SK-N-SH (cell line): Measurements from ENCODE around the gene RPP25. TPM values are rescaled to one million over a fixed set of nuclear protein-coding genes. Genes with fewer than 3 reads are reported as not detected.

ENCODE experiments used
- CTCF ChIA-PET: fragments of 300-600, 350-600 bp; formaldehyde crosslinking; extraction: SDS; loops from one replicate; lab custom pipeline; 2021; lab: Yijun Ruan, JAX
- POLR2A ChIA-PET: fragments of 350-600 bp; sonication (Branson Sonifier 250); formaldehyde crosslinking; extraction: SDS; loops from one replicate; lab custom pipeline; 2020; ENCODE audit warnings: antibody characterized with exemption, inconsistent platforms; lab: Yijun Ruan, JAX
- DNase-seq: peaks from one replicate; pipeline ENCODE4 v3.0.0; 2012
- H2AFZ ChIP-seq: fragments of 200-600 bp; sonication (generic); 2 replicates; pipeline ENCODE4 v1.8.1; 2016; ENCODE audit warnings: antibody characterized with exemption, mild to moderate bottlenecking, low read depth
- H3F3A ChIP-seq: fragments of 200-600 bp; sonication (generic); replicated peaks from 2 replicates; pipeline ENCODE3; 2016; ENCODE audit warnings: antibody characterized with exemption, mild to moderate bottlenecking; ENCODE audit not compliant: insufficient read depth
- H3K27ac ChIP-seq, 2 experiments: fragments of 200-500 bp in 1 of 2; fragments of 200-600 bp in 1 of 2; sonication (Bioruptor generic) in 1 of 2; sonication (generic), shearing (Covaris generic) in 1 of 2; 2 replicates each; pipeline versions ENCODE4 v1.5.1 to v1.6.1; 2014 to 2016; ENCODE audit warnings: low read depth in 2 of 2, inconsistent platforms in 1 of 2, low read length in 1 of 2, mild to moderate bottlenecking in 1 of 2, mixed read lengths in 1 of 2
- H3K27me3 ChIP-seq: fragments of 200-600 bp; sonication (generic), shearing (Covaris generic); 2 replicates; pipeline ENCODE4 v1.6.1; 2016; ENCODE audit warnings: mixed run types; ENCODE audit not compliant: insufficient read depth
- H3K36me3 ChIP-seq, 2 experiments: fragments of 200-500 bp in 1 of 2; fragments of 200-600 bp in 1 of 2; sonication (Bioruptor generic) in 1 of 2; sonication (generic) in 1 of 2; replicated peaks in 1 of 2; 2 replicates each; pipeline versions ENCODE3 to v1.5.1; 2014 to 2016; ENCODE audit warnings: low read length in 1 of 2, mild to moderate bottlenecking in 1 of 2; ENCODE audit not compliant: insufficient read depth in 2 of 2, control insufficient read depth in 1 of 2
- H3K4me1 ChIP-seq, 2 experiments: fragments of 200-500 bp in 1 of 2; fragments of 200-600 bp in 1 of 2; sonication (Bioruptor generic) in 1 of 2; sonication (generic), shearing (Covaris generic) in 1 of 2; 2 replicates each; pipeline versions ENCODE4 v1.5.1 to v1.6.1; 2014 to 2016; ENCODE audit warnings: low read depth in 1 of 2, low read length in 1 of 2, mixed run types in 1 of 2; ENCODE audit not compliant: insufficient read depth in 2 of 2, control insufficient read depth in 1 of 2
- H3K4me2 ChIP-seq: fragments of 200-600 bp; sonication (generic), shearing (Covaris generic); 2 replicates; pipeline ENCODE4 v1.6.1; 2017; ENCODE audit warnings: mixed run types
- H3K4me3 ChIP-seq, 2 experiments: fragments of 200-500 bp in 1 of 2; fragments of 200-600 bp in 1 of 2; sonication (Bioruptor generic) in 1 of 2; sonication (generic), shearing (Covaris generic) in 1 of 2; 2 replicates each; pipeline versions ENCODE4 v1.5.1 to v1.8.1; 2014 to 2016; ENCODE audit warnings: low read depth in 2 of 2, inconsistent platforms in 1 of 2, low read length in 1 of 2, mild to moderate bottlenecking in 1 of 2, mixed read lengths in 1 of 2, moderate library complexity in 1 of 2
- H3K79me2 ChIP-seq: fragments of 200-600 bp; sonication (generic); 2 replicates; pipeline ENCODE4 v1.8.1; 2017; ENCODE audit warnings: mild to moderate bottlenecking; ENCODE audit not compliant: insufficient read depth
- H3K9ac ChIP-seq: fragments of 200-600 bp; sonication (generic); 2 replicates; pipeline ENCODE4 v1.6.1; 2017; ENCODE audit warnings: mixed run types
- H3K9me2 ChIP-seq: fragments of 200-600 bp; sonication (generic); 2 replicates; pipeline ENCODE4 v1.6.1; 2017; ENCODE audit warnings: mixed run types
- H3K9me3 ChIP-seq: fragments of 200-600 bp; sonication (generic); 2 replicates; pipeline ENCODE4 v1.6.1; 2017; ENCODE audit warnings: mixed run types, mild to moderate bottlenecking, moderate library complexity
- H4K20me1 ChIP-seq: fragments of 200-600 bp; sonication (generic); 2 replicates; pipeline ENCODE4 v1.6.1; 2017; ENCODE audit warnings: mild to moderate bottlenecking, mixed run types; ENCODE audit not compliant: insufficient read depth
- CHD2 ChIP-seq: fragments of 150-350 bp; IDR thresholded peaks from 2 replicates; pipeline ENCODE4 v1.6.1; 2018; ENCODE audit warnings: low read length; ENCODE audit not compliant: partially characterized antibody
- CTCF ChIP-seq: fragments of 200-600 bp; sonication (generic); IDR thresholded peaks from 2 replicates; pipeline ENCODE4 v1.6.1; 2017; ENCODE audit warnings: antibody characterized with exemption, mild to moderate bottlenecking, moderate library complexity
- ELF1 ChIP-seq: IDR thresholded peaks from 2 replicates; pipeline ENCODE4 v1.4.0; 2012
- EZH2phosphoT487 ChIP-seq: fragments of 200-600 bp; sonication (generic); IDR thresholded peaks from 2 replicates; pipeline ENCODE4 v1.6.1; 2017; ENCODE audit warnings: low read depth, mixed run types, mild to moderate bottlenecking, antibody characterized with exemption, moderate library complexity, borderline replicate concordance
- FOSL2 ChIP-seq: IDR thresholded peaks from 2 replicates; pipeline ENCODE4 v1.4.0; 2012; ENCODE audit warnings: low read depth, mild to moderate bottlenecking, moderate library complexity, borderline replicate concordance
- FOXJ3 ChIP-seq: sonication (generic); formaldehyde crosslinking; IDR thresholded peaks from 2 replicates; pipeline ENCODE4 v1.5.1; 2020; ENCODE audit warnings: mild to moderate bottlenecking, missing genetic modification reagents
- FOXM1 ChIP-seq: IDR thresholded peaks from 2 replicates; pipeline ENCODE4 v1.4.0; 2012; ENCODE audit warnings: low read depth, mild to moderate bottlenecking
- GATA2 ChIP-seq: sonication (generic); formaldehyde crosslinking; IDR thresholded peaks from 2 replicates; pipeline ENCODE4 v1.5.0; 2020; ENCODE audit warnings: mild to moderate bottlenecking, missing genetic modification reagents
- JUND ChIP-seq: IDR thresholded peaks from 2 replicates; pipeline ENCODE4 v1.4.0; 2012
- MAX ChIP-seq: IDR thresholded peaks from 2 replicates; pipeline ENCODE4 v1.4.0; 2012; ENCODE audit warnings: low read depth
- MXI1 ChIP-seq: IDR thresholded peaks from 2 replicates; pipeline ENCODE4 v1.6.1; 2012; ENCODE audit warnings: mild to moderate bottlenecking, low read depth, low read length, improper control_type of control experiment
- NFIC ChIP-seq: IDR thresholded peaks from 2 replicates; pipeline ENCODE4 v1.4.0; 2012; ENCODE audit warnings: borderline replicate concordance
- POLR2AphosphoS5 ChIP-seq: IDR thresholded peaks from 2 replicates; pipeline ENCODE4 v1.6.1; 2012; ENCODE audit warnings: low read depth, low read length
- RAD21 ChIP-seq: IDR thresholded peaks from 2 replicates; pipeline ENCODE4 v1.6.1; 2012; ENCODE audit warnings: mild to moderate bottlenecking, low read length
- RCOR1 ChIP-seq: fragments of 150-350 bp; IDR thresholded peaks from 2 replicates; pipeline ENCODE4 v1.6.1; 2017; ENCODE audit warnings: antibody characterized with exemption, low read length
- RFX5 ChIP-seq: IDR thresholded peaks from 2 replicates; pipeline ENCODE4 v1.6.1; 2012; ENCODE audit warnings: mild to moderate bottlenecking, improper control_type of control experiment, low read length
- RXRA ChIP-seq: IDR thresholded peaks from 2 replicates; pipeline ENCODE4 v1.4.0; 2012; ENCODE audit warnings: low read depth, mild to moderate bottlenecking, borderline replicate concordance
- SMC3 ChIP-seq: IDR thresholded peaks from 2 replicates; pipeline ENCODE4 v1.6.1; 2012; ENCODE audit warnings: low read depth, low read length, improper control_type of control experiment
- TAF1 ChIP-seq: IDR thresholded peaks from 2 replicates; pipeline ENCODE4 v1.6.1; 2012; ENCODE audit warnings: low read depth, mild to moderate bottlenecking, low read length, moderate library complexity, borderline replicate concordance
- TEAD4 ChIP-seq: IDR thresholded peaks from 2 replicates; pipeline ENCODE4 v1.4.0; 2012; ENCODE audit warnings: mild to moderate bottlenecking, borderline replicate concordance; ENCODE audit not compliant: insufficient read depth
- USF2 ChIP-seq: fragments of 150-350 bp; IDR thresholded peaks from 2 replicates; pipeline ENCODE4 v1.6.1; 2017; ENCODE audit warnings: antibody characterized with exemption, low read length, low read depth, borderline replicate concordance
- YY1 ChIP-seq: IDR thresholded peaks from 2 replicates; pipeline ENCODE4 v1.4.0; 2012; ENCODE audit warnings: low read depth, mild to moderate bottlenecking
- WGBS: methylation state at CpG from one replicate; pipeline ENCODE4 v1.1.6; 2017; ENCODE audit warnings: low lambda C conversion rate; 5-methylcytosine and 5-hydroxymethylcytosine counted together
- polyA plus RNA-seq, 3 experiments: library from polyadenylated mRNA; depleted of rRNA; stranded (reverse); fragments of >200 nt; gene quantifications; 2 replicates each; pipeline ENCODE4 v1.2.3, GENCODE V29; 2012

RPP25 gene
- polyA plus RNA-seq, 1 of the 3 experiments (the other 2 are of a cell fraction), result 1.7 TPM

- H3K9me3 ChIP-seq, result no peaks in the 10 kb centered on the region
- H3K4me2 ChIP-seq, result no peak overlapping the region
- peaks cover 4% of the 10 kb centered on the region for H3F3A ChIP-seq
- no peaks in the 10 kb centered on the region for H3K79me2 ChIP-seq
- no peak for DNase-seq
- no peak overlapping the region for H3K9ac ChIP-seq
- ChIA-PET POLR2A (interaction anchor here (1.2 to 2.0 kb wide), 3 partner anchors 29 to 88 kb away, joined by 4 to 15 read pairs (median 11); partner anchors contain the start of genes FAM219B and PPCDC), CTCF (interaction anchor here (1.0 to 3.9 kb wide), 9 partner anchors 29 to 226 kb away, joined by 3 to 21 read pairs (median 9); partner anchors contain the start of genes PPCDC, RPP25 and ULK3)
- H3K36me3 ChIP-seq, result no peaks in the 10 kb centered on the region
- no peaks in the 10 kb centered on the region for H4K20me1 ChIP-seq
- H3K9me2 ChIP-seq, result no peaks in the 10 kb centered on the region
- 29% methylated on average over 2 of the region's 2 CpGs for WGBS
- H3K4me1 ChIP-seq, result peaks cover 0 to 17% of the 10 kb centered on the region in 2 experiments; a peak in 1 of 4 replicates
- H2AFZ ChIP-seq, result no peak overlapping the region
- TF ChIP-seq RFX5 (no peak), TAF1 (no peak), SMC3 (no peak), ELF1 (no peak), JUND (no peak), GATA2 (no peak), FOXJ3 (CRISPR knock-in tag) (no peak), RAD21 (no peak), TEAD4 (no peak), EZH2phosphoT487 (no peak), NFIC (no peak), RXRA (no peak), CTCF (no peak), FOSL2 (no peak), YY1 (no peak), RCOR1 (no peak), CHD2 (no peak), MXI1 (no peak), POLR2AphosphoS5 (no peak)
- H3K27me3 ChIP-seq, result no peaks in the 10 kb centered on the region
- no peak overlapping the region for H3K4me3 ChIP-seq
- no peak overlapping the region for H3K27ac ChIP-seq
Measured at GRCh38 chr15:74994236-74994635, 37.7 kb upstream of the RPP25 start.

GRCh38 chr15:74992619-74993018 is 36.0 kb upstream of the RPP25 start:
- 38% methylated on average over 1 of the region's 1 CpG for WGBS
- no peaks in the 10 kb centered on the region for H4K20me1 ChIP-seq
- H3K27me3 ChIP-seq, result no peaks in the 10 kb centered on the region
- POLR2A ChIA-PET, result no interaction called here
- H3K4me3 ChIP-seq, result no peak overlapping the region
- H3K4me2 ChIP-seq, result no peak overlapping the region
- no peak overlapping the region for H2AFZ ChIP-seq
- no peaks in the 10 kb centered on the region for H3K9me2 ChIP-seq
- no peak overlapping the region for H3K9ac ChIP-seq
- peaks cover 4% of the 10 kb centered on the region for H3F3A ChIP-seq
- H3K79me2 ChIP-seq, result no peaks in the 10 kb centered on the region
- H3K4me1 ChIP-seq, result peaks cover 0 to 17% of the 10 kb centered on the region in 2 experiments; a peak in 1 of 4 replicates
- no peak for DNase-seq
- no peak overlapping the region for H3K27ac ChIP-seq
- CTCF ChIA-PET, result interaction anchor here (0.9 kb wide), 2 partner anchors 37 to 91 kb away, joined by 3 to 4 read pairs; no protein-coding TSS in a partner anchor
- no peaks in the 10 kb centered on the region for H3K36me3 ChIP-seq
- TF ChIP-seq FOXJ3 (CRISPR knock-in tag) (no peak), CTCF (no peak), MXI1 (no peak), MAX (no peak), FOSL2 (no peak), NFIC (no peak), CHD2 (no peak), USF2 (no peak), FOXM1 (no peak)
- no peaks in the 10 kb centered on the region for H3K9me3 ChIP-seq
